Measurements from ENCODE around the gene PNPLA3. TPM values are rescaled to one million over a fixed set of nuclear protein-coding genes. Genes with fewer than 3 reads are reported as not detected.
A peak's percentile ranks its signal among the peaks of the same experiment; 100 is the strongest.

PNPLA3 gene
- total RNA-seq = under 1 TPM; 0.60 to 0.63 TPM
- polyA plus RNA-seq = not detected
- total RNA-seq = 0 to 0.59 (median 0.21) reads per million in 6 experiments

GRCh38 chr22:43923631-43924464 lies at the start of gene PNPLA3:
TSS of gene PNPLA3 (plus strand) at chr22:43923805. CDS start at chr22:43923912, 107 bp downstream.
- DNase-seq (peak; percentile 59 to 89 (median 68)), ATAC-seq (peak; percentile 88 to 89)
- peaks cover 0 to 2% (median 0%) of the 10 kb centered on the region in 9 donors for H3K9me3 Mint-ChIP-seq
- H3K27me3 Mint-ChIP-seq = peaks cover 0 to 35% (median 16%) of the 10 kb centered on the region in 5 donors
- POLR2A ChIA-PET = interaction anchor here (1.0 kb wide), 1 partner anchor 31 kb away, joined by 3 read pairs; the partner anchor contains the start of gene SAMM50
- peak within 1 kb of the TSS; percentile 78 to 95 (median 92) for H3K4me3 Mint-ChIP-seq
- H3K27ac Mint-ChIP-seq = peak within 1 kb of the TSS in 8 of 10 donors; percentile 36 to 88 (median 75)
- H3K4me1 Mint-ChIP-seq = peaks cover 0 to 13% (median 6%) of the 10 kb centered on the region in 4 donors
- H3K36me3 Mint-ChIP-seq = no peaks in the 10 kb centered on the region

GRCh38 chr22:43876866-43877509 lies 46.6 kb upstream of the PNPLA3 start:
- H3K27me3 Mint-ChIP-seq = peaks cover 27 to 77% (median 57%) of the 10 kb centered on the region in 5 donors
- no peak overlapping the region for H3K4me3 Mint-ChIP-seq

GRCh38 chr22:43878079-43878795 lies 45.4 kb upstream of the PNPLA3 start:
- Mint-ChIP-seq H3K36me3 (no peaks in the 10 kb centered on the region), H3K27ac (no peak overlapping the region), H3K4me1 (peaks cover 0 to 5% (median under 1%) of the 10 kb centered on the region in 4 donors), H3K4me3 (no peak overlapping the region), H3K27me3 (peaks cover 24 to 83% (median 51%) of the 10 kb centered on the region in 5 donors), H3K9me3 (peaks cover 0 to 4% (median 0%) of the 10 kb centered on the region in 9 donors)
- DNase-seq (no peak), ATAC-seq (no peak)
- POLR2A ChIA-PET = no interaction called here

More at GRCh38 chr22:43876866-43877509, 46.6 kb upstream of the PNPLA3 start:
- H3K36me3 Mint-ChIP-seq = no peaks in the 10 kb centered on the region
- POLR2A ChIA-PET = no interaction called here
- ATAC-seq (no peak), DNase-seq (no peak)
- peaks cover 0 to 4% (median 0%) of the 10 kb centered on the region in 9 donors for H3K9me3 Mint-ChIP-seq
- H3K4me1 Mint-ChIP-seq = no peaks in the 10 kb centered on the region
- no peak overlapping the region for H3K27ac Mint-ChIP-seq

GRCh38 chr22:43878831-43879550 lies 44.6 kb upstream of the PNPLA3 start:
- POLR2A ChIA-PET = no interaction called here
- Mint-ChIP-seq H3K27me3 (peaks cover 19 to 77% (median 44%) of the 10 kb centered on the region in 5 donors), H3K4me1 (peaks cover 0 to 5% (median under 1%) of the 10 kb centered on the region in 4 donors)

GRCh38 chr22:43879901-43880540 lies 43.6 kb upstream of the PNPLA3 start:
- no peak overlapping the region for H3K4me3 Mint-ChIP-seq
- H3K4me1 Mint-ChIP-seq = peaks cover 2 to 5% (median 3%) of the 10 kb centered on the region in 4 donors
- H3K27ac Mint-ChIP-seq = no peak overlapping the region
- POLR2A ChIA-PET = no interaction called here
- H3K36me3 Mint-ChIP-seq = no peaks in the 10 kb centered on the region
- H3K27me3 Mint-ChIP-seq = peaks cover 11 to 71% (median 36%) of the 10 kb centered on the region in 5 donors
- no peak for DNase-seq
- peaks cover 0 to 2% (median 0%) of the 10 kb centered on the region in 9 donors for H3K9me3 Mint-ChIP-seq
- ATAC-seq = no peak

More at GRCh38 chr22:43878831-43879550, 44.6 kb upstream of the PNPLA3 start:
- no peak for DNase-seq
- Mint-ChIP-seq H3K9me3 (peaks cover 0 to 2% (median 0%) of the 10 kb centered on the region in 9 donors), H3K4me3 (no peak overlapping the region), H3K27ac (no peak overlapping the region), H3K36me3 (no peaks in the 10 kb centered on the region)
- no peak for ATAC-seq

GRCh38 chr22:43880541-43880991 lies 43.0 kb upstream of the PNPLA3 start:
- DNase-seq (no peak), ATAC-seq (no peak)
- H3K27ac Mint-ChIP-seq = no peak overlapping the region
- peaks cover 2 to 5% (median 4%) of the 10 kb centered on the region in 4 donors for H3K4me1 Mint-ChIP-seq
- H3K4me3 Mint-ChIP-seq = no peak overlapping the region
- POLR2A ChIA-PET = no interaction called here
- H3K36me3 Mint-ChIP-seq = no peaks in the 10 kb centered on the region
- no peaks in the 10 kb centered on the region for H3K9me3 Mint-ChIP-seq
- peaks cover 12 to 71% (median 33%) of the 10 kb centered on the region in 5 donors for H3K27me3 Mint-ChIP-seq

- ATAC-seq (no peak), DNase-seq (no peak)
- no peaks in the 10 kb centered on the region for H3K9me3 Mint-ChIP-seq
- no peak overlapping the region for H3K27ac Mint-ChIP-seq
- H3K27me3 Mint-ChIP-seq = peaks cover 9 to 69% (median 29%) of the 10 kb centered on the region in 5 donors
- POLR2A ChIA-PET = no interaction called here
- peaks cover 2 to 5% (median 4%) of the 10 kb centered on the region in 4 donors for H3K4me1 Mint-ChIP-seq
- H3K4me3 Mint-ChIP-seq = no peak overlapping the region
- no peaks in the 10 kb centered on the region for H3K36me3 Mint-ChIP-seq
These were observed 42.2 kb upstream of the PNPLA3 start for GRCh38 chr22:43881091-43882061.

GRCh38 chr22:43882122-43882767 lies 41.4 kb upstream of the PNPLA3 start:
- POLR2A ChIA-PET = no interaction called here
- H3K4me1 Mint-ChIP-seq = peaks cover 2 to 5% (median 4%) of the 10 kb centered on the region in 4 donors
- no peak overlapping the region for H3K4me3 Mint-ChIP-seq
- DNase-seq (no peak), ATAC-seq (no peak)
- H3K27me3 Mint-ChIP-seq = peaks cover 12 to 69% (median 31%) of the 10 kb centered on the region in 5 donors
- H3K27ac Mint-ChIP-seq = no peak overlapping the region
- H3K36me3 Mint-ChIP-seq = no peaks in the 10 kb centered on the region
- H3K9me3 Mint-ChIP-seq = no peaks in the 10 kb centered on the region

- Mint-ChIP-seq H3K36me3 (no peaks in the 10 kb centered on the region), H3K9me3 (no peaks in the 10 kb centered on the region), H3K27ac (peak overlapping the region in 1 of 10 donors; percentile 64), H3K4me3 (no peak overlapping the region), H3K27me3 (peaks cover 13 to 69% (median 30%) of the 10 kb centered on the region in 5 donors), H3K4me1 (peaks cover 2 to 5% (median 5%) of the 10 kb centered on the region in 4 donors)
- POLR2A ChIA-PET = no interaction called here
- ATAC-seq (peak; percentile 59 to 66), DNase-seq (peak in 8 of 10 donors; percentile 20 to 51 (median 35))
These were observed 40.5 kb upstream of the PNPLA3 start for GRCh38 chr22:43883012-43883661.
